Skeletal muscle satellite cell (primary cell): ENCODE data around the gene NCF4. TPM values are rescaled to one million over a fixed set of nuclear protein-coding genes. Genes with fewer than 3 reads are reported as not detected.
A peak's percentile ranks its signal among the peaks of the same experiment; 100 is the strongest.

ENCODE experiments used
- H3K27me3 ChIP-seq: 2 replicates; pipeline ENCODE4 v1.7.0; 2013; ENCODE audit warnings: low read length; ENCODE audit not compliant: control insufficient read depth, insufficient read depth
- H3K36me3 ChIP-seq: 2 replicates; pipeline ENCODE4 v1.7.0; 2013; ENCODE audit warnings: mild to moderate bottlenecking, control low read depth, low read length; ENCODE audit not compliant: insufficient read depth
- H3K4me1 ChIP-seq: 2 replicates; pipeline ENCODE4 v1.7.0; 2013; ENCODE audit warnings: low read length; ENCODE audit not compliant: control insufficient read depth, insufficient read depth
- H3K4me2 ChIP-seq: 2 replicates; pipeline ENCODE4 v1.7.0; 2013; ENCODE audit warnings: mild to moderate bottlenecking, low read length
- H3K4me3 ChIP-seq: 2 replicates; pipeline ENCODE4 v1.7.0; 2013; ENCODE audit warnings: low read length
- H3K9ac ChIP-seq: 2 replicates; pipeline ENCODE4 v1.7.0; 2013; ENCODE audit warnings: mild to moderate bottlenecking, low read depth, low read length, moderate library complexity
- H3K9me3 ChIP-seq: replicated peaks from 2 replicates; pipeline ENCODE4 v1.7.0; 2013; ENCODE audit warnings: mild to moderate bottlenecking, control low read depth, low read length
- total RNA-seq: library from RNA; depleted of rRNA; stranded (reverse); fragments of >200 nt; gene quantifications from 2 replicates; pipeline ENCODE4 v1.2.3, GENCODE V29; 2012; rRNA removed

NCF4 gene
- not detected in 2 replicates for total RNA-seq

GRCh38 chr22:36860821-36861659, at the start of gene NCF4:
Gene NCF4 (plus strand): TSS chr22:36861006. CDS start chr22:36861172, 166 bp downstream.
- Histone ChIP-seq H3K4me2 (no peak within 1 kb of the TSS), H3K27me3 (peaks cover 25% of the 10 kb centered on the region), H3K36me3 (no peaks in the 10 kb centered on the region), H3K9ac (no peak within 1 kb of the TSS), H3K4me1 (no peaks in the 10 kb centered on the region), H3K9me3 (no peaks in the 10 kb centered on the region), H3K4me3 (no peak within 1 kb of the TSS)

GRCh38 chr22:36811094-36811800, 49.6 kb upstream of the NCF4 start:
- Histone ChIP-seq H3K9me3 (no peaks in the 10 kb centered on the region), H3K27me3 (peaks cover 84% of the 10 kb centered on the region), H3K36me3 (no peaks in the 10 kb centered on the region), H3K9ac (no peak overlapping the region), H3K4me3 (no peak overlapping the region), H3K4me2 (no peak overlapping the region), H3K4me1 (no peaks in the 10 kb centered on the region)

- H3K27me3 ChIP-seq = peaks cover 86% of the 10 kb centered on the region
- no peaks in the 10 kb centered on the region for H3K36me3 ChIP-seq
- no peaks in the 10 kb centered on the region for H3K4me1 ChIP-seq
- H3K4me2 ChIP-seq = no peak overlapping the region
- H3K9ac ChIP-seq = no peak overlapping the region
- H3K9me3 ChIP-seq = no peaks in the 10 kb centered on the region
- no peak overlapping the region for H3K4me3 ChIP-seq
Measured at GRCh38 chr22:36814801-36815200, 46.0 kb upstream of the NCF4 start.

- H3K9ac ChIP-seq = no peak overlapping the region
- H3K4me2 ChIP-seq = no peak overlapping the region
- H3K27me3 ChIP-seq = peaks cover 89% of the 10 kb centered on the region
- H3K4me1 ChIP-seq = no peaks in the 10 kb centered on the region
- no peaks in the 10 kb centered on the region for H3K9me3 ChIP-seq
- no peaks in the 10 kb centered on the region for H3K36me3 ChIP-seq
- no peak overlapping the region for H3K4me3 ChIP-seq
Measured at GRCh38 chr22:36815558-36816338, 45.1 kb upstream of the NCF4 start.

- no peaks in the 10 kb centered on the region for H3K9me3 ChIP-seq
- H3K36me3 ChIP-seq = no peaks in the 10 kb centered on the region
- no peaks in the 10 kb centered on the region for H3K4me1 ChIP-seq
- no peak overlapping the region for H3K9ac ChIP-seq
- peaks cover 90% of the 10 kb centered on the region for H3K27me3 ChIP-seq
- no peak overlapping the region for H3K4me2 ChIP-seq
- H3K4me3 ChIP-seq = no peak overlapping the region
Measured at GRCh38 chr22:36816339-36816635, 44.5 kb upstream of the NCF4 start.

GRCh38 chr22:36816636-36817524, 43.9 kb upstream of the NCF4 start, which contains the start of gene PVALB:
Gene PVALB (minus strand): TSS chr22:36817035. CDS start chr22:36817005, 30 bp downstream.
- H3K4me3 ChIP-seq = no peak within 1 kb of the TSS
- H3K27me3 ChIP-seq = peaks cover 89% of the 10 kb centered on the region
- H3K9ac ChIP-seq = no peak within 1 kb of the TSS
- no peaks in the 10 kb centered on the region for H3K9me3 ChIP-seq
- H3K4me1 ChIP-seq = no peaks in the 10 kb centered on the region
- peak within 1 kb of the TSS; percentile 29 for H3K4me2 ChIP-seq
- no peaks in the 10 kb centered on the region for H3K36me3 ChIP-seq

GRCh38 chr22:36817525-36817848, 43.3 kb upstream of the NCF4 start:
- Histone ChIP-seq H3K9ac (no peak overlapping the region), H3K4me2 (no peak overlapping the region), H3K4me1 (no peaks in the 10 kb centered on the region), H3K27me3 (peaks cover 85% of the 10 kb centered on the region), H3K4me3 (no peak overlapping the region), H3K36me3 (no peaks in the 10 kb centered on the region), H3K9me3 (no peaks in the 10 kb centered on the region)

GRCh38 chr22:36818010-36818642, 42.7 kb upstream of the NCF4 start:
- H3K9ac ChIP-seq = no peak overlapping the region
- H3K9me3 ChIP-seq = no peaks in the 10 kb centered on the region
- no peak overlapping the region for H3K4me2 ChIP-seq
- H3K27me3 ChIP-seq = peaks cover 81% of the 10 kb centered on the region
- no peaks in the 10 kb centered on the region for H3K36me3 ChIP-seq
- no peak overlapping the region for H3K4me3 ChIP-seq
- no peaks in the 10 kb centered on the region for H3K4me1 ChIP-seq

GRCh38 chr22:36819112-36819511, 41.7 kb upstream of the NCF4 start:
- no peaks in the 10 kb centered on the region for H3K36me3 ChIP-seq
- no peaks in the 10 kb centered on the region for H3K9me3 ChIP-seq
- no peak overlapping the region for H3K9ac ChIP-seq
- peaks cover 81% of the 10 kb centered on the region for H3K27me3 ChIP-seq
- H3K4me1 ChIP-seq = no peaks in the 10 kb centered on the region
- H3K4me2 ChIP-seq = no peak overlapping the region
- H3K4me3 ChIP-seq = no peak overlapping the region

GRCh38 chr22:36822581-36822980, 38.2 kb upstream of the NCF4 start:
- Histone ChIP-seq H3K4me2 (no peak overlapping the region), H3K4me3 (no peak overlapping the region), H3K27me3 (peaks cover 68% of the 10 kb centered on the region), H3K36me3 (no peaks in the 10 kb centered on the region), H3K9me3 (no peaks in the 10 kb centered on the region), H3K4me1 (no peaks in the 10 kb centered on the region), H3K9ac (no peak overlapping the region)
